Neural cell (in vitro differentiated cells): Measurements from ENCODE around the gene ATOH8. TPM values are rescaled to one million over a fixed set of nuclear protein-coding genes. Genes with fewer than 3 reads are reported as not detected.

Experiments
- H2AFZ ChIP-seq: fragments of 200-600, 300-800 bp; sonication (generic), shearing (Covaris generic); 2 replicates; pipeline ENCODE4 v1.6.0; 2014; ENCODE audit warnings: low read depth, mild to moderate bottlenecking, antibody characterized with exemption, low read length, moderate library complexity
- H3F3A ChIP-seq: fragments of 200-600 bp; shearing (Covaris generic); 2 replicates; pipeline ENCODE4 v1.6.1; 2016; ENCODE audit warnings: mild to moderate bottlenecking, moderate library complexity, mixed read lengths, antibody characterized with exemption, low read length; ENCODE audit not compliant: insufficient read depth, poor library complexity, severe bottlenecking
- H3K27ac ChIP-seq: fragments of 200-600, 300-800 bp; sonication (generic), shearing (Covaris generic); 2 replicates; pipeline ENCODE4 v1.5.1; 2014; ENCODE audit warnings: mild to moderate bottlenecking, low read length, moderate library complexity
- H3K27me3 ChIP-seq: fragments of 300-800, 200-600 bp; sonication (generic), shearing (Covaris generic); 2 replicates; pipeline ENCODE4 v1.6.0; 2014; ENCODE audit warnings: mild to moderate bottlenecking, low read depth, low read length, moderate library complexity; ENCODE audit not compliant: insufficient read depth
- H3K36me3 ChIP-seq: fragments of 300-800, 200-600 bp; sonication (generic), shearing (Covaris generic); 2 replicates; pipeline ENCODE4 v1.5.1; 2014; ENCODE audit warnings: mild to moderate bottlenecking, antibody characterized with exemption, low read length, moderate library complexity; ENCODE audit not compliant: insufficient read depth
- H3K4me2 ChIP-seq: fragments of 300-800, 200-600 bp; sonication (generic), shearing (Covaris generic); 2 replicates; pipeline ENCODE4 v1.6.0; 2014; ENCODE audit warnings: mild to moderate bottlenecking, low read length
- H3K4me3 ChIP-seq: fragments of 300-800, 200-600 bp; sonication (generic), shearing (Covaris generic); 2 replicates; pipeline ENCODE4 v1.5.1; 2014; ENCODE audit warnings: mild to moderate bottlenecking, low read length, moderate library complexity
- H3K79me2 ChIP-seq: fragments of 200-600 bp; shearing (Covaris generic); replicated peaks from 2 replicates; pipeline ENCODE4 v1.6.0; 2014; ENCODE audit warnings: mild to moderate bottlenecking, low read length, moderate library complexity; ENCODE audit not compliant: insufficient read depth
- H3K9ac ChIP-seq: fragments of 300-800, 200-600 bp; sonication (generic), shearing (Covaris generic); 2 replicates; pipeline ENCODE4 v1.6.1; 2016; ENCODE audit warnings: mild to moderate bottlenecking, low read length, mixed read lengths
- H3K9me2 ChIP-seq: fragments of 200-600 bp; shearing (Covaris generic); 2 replicates; pipeline ENCODE4 v1.6.1; 2016; ENCODE audit warnings: mild to moderate bottlenecking, low read length, mixed read lengths; ENCODE audit not compliant: insufficient read depth
- H3K9me3 ChIP-seq: fragments of 200-600, 300-800 bp; sonication (generic), shearing (Covaris generic); 2 replicates; pipeline ENCODE4 v1.6.1; 2016; ENCODE audit warnings: mild to moderate bottlenecking, mixed run types, low read length, moderate library complexity, mixed read lengths
- H4K20me1 ChIP-seq: fragments of 200-600 bp; shearing (Covaris generic); 2 replicates; pipeline ENCODE4 v1.6.1; 2016; ENCODE audit warnings: mild to moderate bottlenecking, mixed run types; ENCODE audit not compliant: insufficient read depth
- CTCF ChIP-seq: fragments of 450-650 bp; IDR thresholded peaks from 2 replicates; pipeline ENCODE4 v1.5.1; 2014; ENCODE audit warnings: antibody characterized with exemption, mild to moderate bottlenecking, moderate library complexity; ENCODE audit not compliant: poor library complexity, severe bottlenecking
- EP300 ChIP-seq: fragments of 450-650 bp; conservative IDR thresholded peaks from 2 replicates; pipeline ENCODE4 v1.6.1; 2014; ENCODE audit warnings: antibody characterized with exemption, mild to moderate bottlenecking, moderate library complexity; ENCODE audit not compliant: poor library complexity, severe bottlenecking
- EZH2 ChIP-seq: fragments of 200-600, 300-800 bp; shearing (Covaris generic), sonication (generic); IDR thresholded peaks from 2 replicates; pipeline ENCODE4 v1.6.1; 2014; ENCODE audit warnings: antibody characterized with exemption, low read length, borderline replicate concordance, mild to moderate bottlenecking; ENCODE audit not compliant: insufficient read depth, poor library complexity, severe bottlenecking
- MXI1 ChIP-seq: fragments of 450-650 bp; conservative IDR thresholded peaks from 2 replicates; pipeline ENCODE4 v1.6.1; 2014; ENCODE audit warnings: antibody characterized with exemption, mild to moderate bottlenecking; ENCODE audit not compliant: poor library complexity, severe bottlenecking
- RAD21 ChIP-seq: fragments of 450-650 bp; conservative IDR thresholded peaks from 2 replicates; pipeline ENCODE4 v1.6.1; 2014; ENCODE audit warnings: antibody characterized with exemption, mild to moderate bottlenecking, moderate library complexity
- REST ChIP-seq: IDR thresholded peaks from 2 replicates; pipeline ENCODE4 v1.6.1; 2012; ENCODE audit warnings: borderline replicate concordance
- SMC3 ChIP-seq: fragments of 450-650 bp; conservative IDR thresholded peaks from 2 replicates; pipeline ENCODE4 v1.6.1; 2014; ENCODE audit warnings: antibody characterized with exemption, mild to moderate bottlenecking, moderate library complexity; ENCODE audit not compliant: poor library complexity
- TAF1 ChIP-seq: IDR thresholded peaks from 2 replicates; pipeline ENCODE4 v1.6.1; 2012; ENCODE audit warnings: low read depth
- polyA plus RNA-seq: library from polyadenylated mRNA; depleted of rRNA; stranded (reverse); fragments of >200 nt; gene quantifications from 2 replicates; pipeline ENCODE4 v1.2.3, GENCODE V29; 2014

The ATOH8 gene
- polyA plus RNA-seq, 1 donor from 2014 or later: 1.6 TPM

GRCh38 chr2:85709401-85709811, 44.4 kb upstream of the ATOH8 start:
- H3K4me2 ChIP-seq: no peak overlapping the region
- H3K9ac ChIP-seq: no peak overlapping the region
- H3K4me3 ChIP-seq: no peak overlapping the region
- no peaks in the 10 kb centered on the region for H3K9me3 ChIP-seq
- H2AFZ ChIP-seq: no peak overlapping the region
- no peaks in the 10 kb centered on the region for H3K36me3 ChIP-seq
- no peaks in the 10 kb centered on the region for H3K9me2 ChIP-seq
- no peaks in the 10 kb centered on the region for H4K20me1 ChIP-seq
- no peak overlapping the region for H3K27ac ChIP-seq
- H3F3A ChIP-seq: no peaks in the 10 kb centered on the region
- no peaks in the 10 kb centered on the region for H3K27me3 ChIP-seq
- TF ChIP-seq RAD21 (no peak), CTCF (no peak), REST (no peak)
- no peaks in the 10 kb centered on the region for H3K79me2 ChIP-seq

- H3K27ac ChIP-seq: no peak overlapping the region
- H2AFZ ChIP-seq: no peak overlapping the region
- H3K9ac ChIP-seq: no peak overlapping the region
Observed at GRCh38 chr2:85710687-85711577, 42.9 kb upstream of the ATOH8 start.

More at GRCh38 chr2:85710687-85711577, 42.9 kb upstream of the ATOH8 start:
- H4K20me1 ChIP-seq: no peaks in the 10 kb centered on the region
- no peak for TF ChIP-seq MXI1
- no peak for TF ChIP-seq TAF1
- TF ChIP-seq REST: no peak
- TF ChIP-seq CTCF: no peak
- no peak for TF ChIP-seq EP300
- TF ChIP-seq RAD21: no peak
- no peak for TF ChIP-seq EZH2
- no peak for TF ChIP-seq SMC3
- no peaks in the 10 kb centered on the region for H3K79me2 ChIP-seq
- no peaks in the 10 kb centered on the region for H3K36me3 ChIP-seq
- H3K9me3 ChIP-seq: no peaks in the 10 kb centered on the region
- H3K9me2 ChIP-seq: no peaks in the 10 kb centered on the region
- H3F3A ChIP-seq: no peaks in the 10 kb centered on the region
- H3K4me2 ChIP-seq: no peak overlapping the region
- H3K27me3 ChIP-seq: no peaks in the 10 kb centered on the region
- H3K4me3 ChIP-seq: no peak overlapping the region
